ENCODE data around the gene TRPM5.

DNA sequence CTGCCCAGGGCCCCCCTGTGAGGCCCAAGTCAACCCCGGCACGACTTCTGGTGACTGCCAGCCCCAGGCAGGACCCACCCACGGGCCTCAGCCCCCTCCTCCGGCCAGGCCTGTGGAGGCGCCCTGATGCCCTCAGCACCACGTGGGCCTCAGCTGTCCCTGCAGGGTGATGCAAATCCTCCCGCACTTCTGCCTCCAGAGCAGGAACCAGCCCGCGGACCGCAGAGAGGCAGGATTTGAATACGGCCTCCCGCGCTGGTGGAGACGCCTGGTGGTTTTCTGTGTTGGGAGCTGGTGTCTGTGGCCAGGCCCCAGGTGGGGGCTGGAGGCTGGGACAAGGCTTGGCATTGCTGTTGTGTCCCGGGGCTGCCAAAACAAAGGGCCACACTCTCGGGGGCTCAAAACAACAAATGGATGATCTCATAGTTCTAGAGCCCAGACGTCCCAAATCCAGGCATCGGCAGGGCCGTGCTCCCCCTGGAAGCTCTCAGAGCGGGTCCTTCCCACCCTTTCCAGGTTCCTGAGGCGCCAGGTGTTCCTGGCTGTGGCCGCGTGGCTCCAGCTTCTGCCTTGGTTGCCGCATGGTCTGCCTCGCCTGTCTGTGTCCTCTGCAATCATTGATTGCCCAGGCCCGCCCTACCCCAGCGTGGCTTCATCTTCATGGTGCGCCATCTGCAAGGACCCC is 19.4 kb downstream of the TRPM5 start:
- no peak for TF ChIP-seq NFE2L2 (IDR thresholded peaks at IDR 0.05; ENCODE audit: low read depth, low read length)
- TF ChIP-seq, protein P1, sequence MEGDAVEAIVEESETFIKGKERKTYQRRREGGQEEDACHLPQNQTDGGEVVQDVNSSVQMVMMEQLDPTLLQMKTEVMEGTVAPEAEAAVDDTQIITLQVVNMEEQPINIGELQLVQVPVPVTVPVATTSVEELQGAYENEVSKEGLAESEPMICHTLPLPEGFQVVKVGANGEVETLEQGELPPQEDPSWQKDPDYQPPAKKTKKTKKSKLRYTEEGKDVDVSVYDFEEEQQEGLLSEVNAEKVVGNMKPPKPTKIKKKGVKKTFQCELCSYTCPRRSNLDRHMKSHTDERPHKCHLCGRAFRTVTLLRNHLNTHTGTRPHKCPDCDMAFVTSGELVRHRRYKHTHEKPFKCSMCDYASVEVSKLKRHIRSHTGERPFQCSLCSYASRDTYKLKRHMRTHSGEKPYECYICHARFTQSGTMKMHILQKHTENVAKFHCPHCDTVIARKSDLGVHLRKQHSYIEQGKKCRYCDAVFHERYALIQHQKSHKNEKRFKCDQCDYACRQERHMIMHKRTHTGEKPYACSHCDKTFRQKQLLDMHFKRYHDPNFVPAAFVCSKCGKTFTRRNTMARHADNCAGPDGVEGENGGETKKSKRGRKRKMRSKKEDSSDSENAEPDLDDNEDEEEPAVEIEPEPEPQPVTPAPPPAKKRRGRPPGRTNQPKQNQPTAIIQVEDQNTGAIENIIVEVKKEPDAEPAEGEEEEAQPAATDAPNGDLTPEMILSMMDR (conservative IDR thresholded peaks at IDR 0.05; ENCODE audit: low read depth, low read length) = no peak
- no peak for TF ChIP-seq POLR2A (IDR thresholded peaks at IDR 0.05; ENCODE audit: low read depth, low read length)
- no peak for TF ChIP-seq FOS (IDR thresholded peaks at IDR 0.05; ENCODE audit: low read depth, low read length)
- TF ChIP-seq, protein P2, sequence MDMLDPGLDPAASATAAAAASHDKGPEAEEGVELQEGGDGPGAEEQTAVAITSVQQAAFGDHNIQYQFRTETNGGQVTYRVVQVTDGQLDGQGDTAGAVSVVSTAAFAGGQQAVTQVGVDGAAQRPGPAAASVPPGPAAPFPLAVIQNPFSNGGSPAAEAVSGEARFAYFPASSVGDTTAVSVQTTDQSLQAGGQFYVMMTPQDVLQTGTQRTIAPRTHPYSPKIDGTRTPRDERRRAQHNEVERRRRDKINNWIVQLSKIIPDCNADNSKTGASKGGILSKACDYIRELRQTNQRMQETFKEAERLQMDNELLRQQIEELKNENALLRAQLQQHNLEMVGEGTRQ (IDR thresholded peaks at IDR 0.05; ENCODE audit: low read depth, low read length) = no peak
